Right atrium auricular region (tissue), 2 donors: Measurements from ENCODE around the gene PSAPL1. TPM values are rescaled to one million over a fixed set of nuclear protein-coding genes. Genes with fewer than 3 reads are reported as not detected.

Experiments used
- DNase-seq: peaks from one replicate; pipeline ENCODE4 v3.0.0-alpha.2; 2019; ENCODE audit warnings: low spot score
- H3K27ac ChIP-seq, 2 donors: fragments of 200-600 bp; sonication (generic); 1 replicate in 1 of 2; 2 replicates in 1 of 2; pipeline ENCODE4 v1.5.1; 2016 to 2019
- H3K27me3 ChIP-seq, 2 donors: fragments of 200-600 bp; sonication (generic); one replicate each; pipeline versions ENCODE4 v1.5.1 to v1.6.0; 2017 to 2019
- H3K36me3 ChIP-seq: fragments of 200-600 bp; sonication (generic); one replicate; pipeline ENCODE4 v1.5.1; 2016
- H3K4me1 ChIP-seq, 2 donors: fragments of 200-600 bp; sonication (generic); one replicate each; pipeline versions ENCODE4 v1.5.1 to v1.6.0; 2017 to 2019
- H3K4me3 ChIP-seq, 2 donors: fragments of 200-600 bp; sonication (generic); 1 replicate in 1 of 2; 2 replicates in 1 of 2; pipeline ENCODE4 v1.5.1; 2017 to 2019; ENCODE audit warnings: mild to moderate bottlenecking in 1 of 2, moderate library complexity in 1 of 2
- H3K9me3 ChIP-seq, 2 donors: fragments of 200-600 bp; sonication (generic); one replicate each; pipeline ENCODE4 v1.5.1; 2019
- total RNA-seq, 2 donors: library from RNA; depleted of rRNA; stranded (reverse); fragments of >200 nt; gene quantifications; one replicate each; pipeline ENCODE4 v1.1.0, GENCODE V29; 2016
- TF ChIP-seq, protein P1 (sequence below), 2 donors: fragments of 200-600 bp; sonication (generic); IDR thresholded peaks; one replicate each; pipeline ENCODE4 v1.5.1; 2019; ENCODE audit warnings: antibody characterized with exemption in 2 of 2

PSAPL1 gene
- total RNA-seq, 2 donors from 2014 or later, result 0.12 TPM; not detected in 1

DNA sequence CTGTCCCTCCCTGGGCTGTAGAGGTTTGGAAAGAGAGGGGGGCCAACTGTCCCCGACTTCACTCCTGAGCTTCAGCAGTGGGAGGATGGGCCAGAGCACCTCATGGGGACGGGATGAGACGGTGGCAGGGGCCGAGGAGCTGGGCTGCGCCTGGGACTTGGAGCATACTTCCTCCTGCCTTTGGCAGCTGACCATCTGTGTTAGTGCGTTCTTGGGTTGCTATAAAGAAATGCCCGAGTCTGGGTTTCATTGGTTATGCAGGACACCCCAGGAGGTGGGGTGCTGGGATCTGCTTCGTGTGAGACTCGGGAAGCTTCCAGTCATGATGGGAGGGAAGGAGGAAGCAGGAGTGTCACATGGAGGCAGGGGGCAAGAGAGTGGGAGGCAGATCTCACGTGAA lies 7.4 kb downstream of the PSAPL1 start:
- TF ChIP-seq, protein P1, sequence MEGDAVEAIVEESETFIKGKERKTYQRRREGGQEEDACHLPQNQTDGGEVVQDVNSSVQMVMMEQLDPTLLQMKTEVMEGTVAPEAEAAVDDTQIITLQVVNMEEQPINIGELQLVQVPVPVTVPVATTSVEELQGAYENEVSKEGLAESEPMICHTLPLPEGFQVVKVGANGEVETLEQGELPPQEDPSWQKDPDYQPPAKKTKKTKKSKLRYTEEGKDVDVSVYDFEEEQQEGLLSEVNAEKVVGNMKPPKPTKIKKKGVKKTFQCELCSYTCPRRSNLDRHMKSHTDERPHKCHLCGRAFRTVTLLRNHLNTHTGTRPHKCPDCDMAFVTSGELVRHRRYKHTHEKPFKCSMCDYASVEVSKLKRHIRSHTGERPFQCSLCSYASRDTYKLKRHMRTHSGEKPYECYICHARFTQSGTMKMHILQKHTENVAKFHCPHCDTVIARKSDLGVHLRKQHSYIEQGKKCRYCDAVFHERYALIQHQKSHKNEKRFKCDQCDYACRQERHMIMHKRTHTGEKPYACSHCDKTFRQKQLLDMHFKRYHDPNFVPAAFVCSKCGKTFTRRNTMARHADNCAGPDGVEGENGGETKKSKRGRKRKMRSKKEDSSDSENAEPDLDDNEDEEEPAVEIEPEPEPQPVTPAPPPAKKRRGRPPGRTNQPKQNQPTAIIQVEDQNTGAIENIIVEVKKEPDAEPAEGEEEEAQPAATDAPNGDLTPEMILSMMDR (IDR thresholded peaks at IDR 0.05), result no peak
- no peaks in the 10 kb centered on the region for H3K36me3 ChIP-seq
- H3K27ac ChIP-seq, result no peak overlapping the region
- DNase-seq, result peak; percentile 42
- H3K9me3 ChIP-seq, result no peaks in the 10 kb centered on the region
- no peak overlapping the region for H3K4me3 ChIP-seq
- no peaks in the 10 kb centered on the region for H3K27me3 ChIP-seq
- no peaks in the 10 kb centered on the region for H3K4me1 ChIP-seq

GRCh38 chr4:7426525-7427171 lies 8.1 kb downstream of the PSAPL1 start:
- DNase-seq, result peak; percentile 23
- Histone ChIP-seq H3K4me3 (no peak overlapping the region), H3K27me3 (no peaks in the 10 kb centered on the region), H3K9me3 (no peaks in the 10 kb centered on the region), H3K4me1 (no peaks in the 10 kb centered on the region), H3K36me3 (no peaks in the 10 kb centered on the region), H3K27ac (no peak overlapping the region)
- TF ChIP-seq, protein P1 (IDR thresholded peaks at IDR 0.05), result no peak

DNA sequence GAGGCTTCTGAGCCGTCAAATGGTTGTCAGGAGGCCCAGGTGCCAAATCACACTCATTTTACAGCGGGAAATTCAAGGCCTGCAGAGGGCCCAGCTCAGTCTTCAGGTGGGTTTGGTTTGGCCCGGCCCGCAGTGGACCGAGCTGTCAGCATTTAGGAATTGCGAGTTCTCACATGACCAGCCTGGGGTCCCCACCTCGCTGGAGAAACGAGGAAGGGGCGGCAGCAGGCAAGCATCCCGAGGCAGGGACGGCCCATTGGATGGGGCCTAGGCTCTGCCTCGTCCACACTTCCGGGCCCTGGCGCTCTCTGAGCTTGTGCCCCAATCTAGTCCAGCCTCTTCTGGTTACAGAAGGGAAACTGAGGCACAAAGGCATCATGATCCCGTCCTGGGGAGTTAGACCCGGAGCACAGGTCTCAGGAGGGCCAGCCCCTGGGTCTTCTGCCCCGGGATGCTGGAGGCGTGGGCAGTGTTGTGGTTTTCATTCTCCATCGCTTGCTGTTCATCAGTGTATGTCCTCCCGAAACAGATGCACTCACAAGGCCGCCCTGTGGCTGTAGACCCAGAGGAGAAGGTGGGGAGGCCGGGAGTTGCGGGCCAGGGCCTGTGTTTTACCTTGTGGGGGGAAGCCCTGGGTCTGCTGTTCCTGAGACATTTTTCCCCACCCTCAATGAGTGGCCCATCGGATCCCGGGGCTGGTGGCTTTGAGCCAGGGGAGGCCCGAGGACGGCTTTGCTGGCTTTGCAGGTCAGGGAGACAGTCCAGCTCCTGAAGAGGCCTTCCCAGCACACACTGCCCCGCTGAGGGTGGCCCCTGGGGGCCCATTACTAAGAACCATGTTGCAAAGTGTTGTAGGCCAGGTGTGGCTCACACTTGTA lies 8.9 kb downstream of the PSAPL1 start:
- Histone ChIP-seq H3K9me3 (no peaks in the 10 kb centered on the region), H3K4me3 (no peak overlapping the region), H3K4me1 (no peaks in the 10 kb centered on the region), H3K36me3 (no peaks in the 10 kb centered on the region), H3K27ac (no peak overlapping the region), H3K27me3 (no peaks in the 10 kb centered on the region)
- DNase-seq, result peak; percentile 46
- TF ChIP-seq, protein P1 (IDR thresholded peaks at IDR 0.05), result no peak

- H3K27ac ChIP-seq, result no peak overlapping the region
- H3K9me3 ChIP-seq, result no peaks in the 10 kb centered on the region
- no peaks in the 10 kb centered on the region for H3K27me3 ChIP-seq
- TF ChIP-seq, protein P1 (IDR thresholded peaks at IDR 0.05), result no peak
- no peaks in the 10 kb centered on the region for H3K36me3 ChIP-seq
- peak; percentile 46 for DNase-seq
- no peaks in the 10 kb centered on the region for H3K4me1 ChIP-seq
- no peak overlapping the region for H3K4me3 ChIP-seq
These were observed 9.6 kb downstream of the PSAPL1 start for GRCh38 chr4:7425124-7425523.

- no peak overlapping the region for H3K4me3 ChIP-seq
- DNase-seq, result peak; percentile 43
- H3K4me1 ChIP-seq, result no peaks in the 10 kb centered on the region
- H3K27ac ChIP-seq, result no peak overlapping the region
- H3K27me3 ChIP-seq, result no peaks in the 10 kb centered on the region
- H3K9me3 ChIP-seq, result no peaks in the 10 kb centered on the region
- H3K36me3 ChIP-seq, result no peaks in the 10 kb centered on the region
- TF ChIP-seq, protein P1 (IDR thresholded peaks at IDR 0.05), result no peak
These were observed 10.1 kb downstream of the PSAPL1 start for GRCh38 chr4:7424553-7425111.
